Measurements from ENCODE around the gene RETREG1.
"Not testable (repeated sequence)": the region's sequence is repeated elsewhere in the genome, so short reads cannot be mapped to it uniquely, and the experiment has no call there.

The RETREG1 gene

GRCh38 chr5:16480821-16481538 lies 135.8 kb downstream of the RETREG1 start:
- no peak for DNase-seq

GRCh38 chr5:16480144-16480543 lies 136.7 kb downstream of the RETREG1 start:
- no peak for DNase-seq
- in situ Hi-C loops (cut with HindIII; ENCODE audit: low pct_ligation_motif_present, low pct_unique_long_range_greater_than_20kb, low sequenced_read_pairs), result no loop called here

More at GRCh38 chr5:16480821-16481538, 135.8 kb downstream of the RETREG1 start:
- in situ Hi-C loops (cut with HindIII; ENCODE audit: low pct_ligation_motif_present, low pct_unique_long_range_greater_than_20kb, low sequenced_read_pairs), result no loop called here

DNA sequence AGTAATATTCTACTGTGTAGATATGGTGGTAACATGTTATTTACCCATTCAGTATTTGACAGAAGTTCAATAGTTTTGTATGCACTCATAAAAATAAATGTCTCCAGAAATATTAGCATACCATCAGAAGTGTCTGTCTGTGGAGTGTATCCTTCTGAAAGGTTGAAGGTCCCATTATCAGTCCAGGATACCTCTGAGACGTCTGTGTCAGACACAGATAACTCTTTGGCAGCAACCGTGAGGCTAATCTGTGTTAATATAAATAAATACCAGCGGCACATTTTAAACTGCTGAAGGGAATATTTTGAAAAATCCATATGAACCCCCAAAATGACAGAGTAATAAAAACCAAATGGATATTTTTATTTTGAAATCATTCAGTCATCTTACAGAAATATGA lies 139.3 kb downstream of the RETREG1 start:
- in situ Hi-C loops (cut with HindIII; ENCODE audit: low pct_ligation_motif_present, low pct_unique_long_range_greater_than_20kb, low sequenced_read_pairs), result no loop called here

GRCh38 chr5:16476417-16476816 lies 140.4 kb downstream of the RETREG1 start:
- in situ Hi-C loops (cut with HindIII; ENCODE audit: low pct_ligation_motif_present, low pct_unique_long_range_greater_than_20kb, low sequenced_read_pairs); DNase-seq: not testable (repeated sequence)

More for the DNA sequence above, 139.3 kb downstream of the RETREG1 start:
- DNase-seq, result no peak

GRCh38 chr5:16471387-16471786 lies 145.4 kb downstream of the RETREG1 start:
- no peak for DNase-seq
- in situ Hi-C loops (cut with HindIII; ENCODE audit: low pct_ligation_motif_present, low pct_unique_long_range_greater_than_20kb, low sequenced_read_pairs), result no loop called here

GRCh38 chr5:16467363-16468219 lies 149.2 kb downstream of the RETREG1 start:
- peak; percentile 52 for DNase-seq
- in situ Hi-C loops (cut with HindIII; ENCODE audit: low pct_ligation_motif_present, low pct_unique_long_range_greater_than_20kb, low sequenced_read_pairs), result no loop called here

GRCh38 chr5:16465544-16466432 lies 151.0 kb downstream of the RETREG1 start, which contains the start of gene ZNF622:
Gene ZNF622 (minus strand): TSS chr5:16465800. CDS start chr5:16465665, 135 bp downstream.
- DNase-seq, result peak; percentile 86
- in situ Hi-C loops (cut with HindIII; ENCODE audit: low pct_ligation_motif_present, low pct_unique_long_range_greater_than_20kb, low sequenced_read_pairs), result no loop called here

DNA sequence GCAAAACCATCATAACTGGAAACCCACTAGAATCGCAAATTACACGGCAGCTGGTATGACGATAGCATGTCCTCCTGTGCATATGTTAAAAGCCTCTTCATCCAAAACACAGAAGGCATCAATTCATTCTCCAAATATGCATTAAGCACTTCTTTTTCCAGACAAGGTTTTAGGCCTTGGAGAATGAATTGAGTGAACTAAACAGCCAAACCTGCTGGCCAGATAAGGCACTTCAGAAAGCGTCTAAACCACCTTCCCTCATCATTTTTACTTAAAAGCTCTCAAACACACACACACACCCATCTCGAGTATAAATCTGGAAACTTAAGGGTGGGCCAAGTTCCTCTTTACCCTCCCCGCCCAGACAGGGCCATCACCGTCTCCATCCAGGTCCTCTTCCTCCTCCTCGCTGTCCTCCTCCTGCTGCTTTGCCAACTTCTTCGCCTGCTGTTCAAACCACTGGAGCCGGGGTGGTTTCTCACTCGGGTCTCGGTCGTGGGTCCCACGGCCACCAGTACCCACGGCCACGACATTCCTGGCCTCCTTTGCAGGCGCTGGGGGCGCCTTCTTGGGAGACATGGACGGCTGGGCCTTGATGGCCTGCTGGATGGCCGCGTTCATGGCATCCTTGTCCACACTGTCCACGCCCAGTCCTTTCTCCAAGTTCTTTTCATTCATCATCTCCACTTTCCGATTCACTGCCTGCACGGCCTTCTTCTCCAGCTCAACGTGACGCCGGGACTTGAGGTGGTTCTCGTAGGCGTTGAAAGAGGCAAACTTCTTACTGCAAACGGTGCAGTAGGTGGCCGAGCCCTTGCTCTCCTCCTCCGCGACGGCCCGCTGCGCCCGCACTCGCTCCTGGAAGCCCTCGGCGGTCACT lies 151.9 kb downstream of the RETREG1 start:
- in situ Hi-C loops (cut with HindIII; ENCODE audit: low pct_ligation_motif_present, low pct_unique_long_range_greater_than_20kb, low sequenced_read_pairs), result no loop called here
- DNase-seq, result peak; percentile 22

DNA sequence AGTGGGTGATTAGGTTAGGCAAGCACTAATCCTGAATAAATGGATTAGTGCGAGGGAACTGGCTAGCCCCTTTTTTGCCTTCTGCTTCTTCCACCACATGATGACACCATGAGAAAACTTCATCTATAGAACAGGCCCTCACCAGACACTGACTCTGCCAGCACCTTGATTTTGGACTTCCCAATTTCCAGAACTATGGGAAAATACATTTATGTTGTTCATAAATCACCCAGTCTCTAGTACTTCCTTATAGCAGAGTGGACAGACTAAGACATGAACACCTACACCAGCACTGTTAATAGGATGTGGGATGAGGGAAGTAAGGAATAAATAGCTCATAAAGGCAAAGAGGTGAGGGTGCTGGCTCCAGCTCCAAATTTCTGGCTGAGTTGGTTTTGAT lies 152.6 kb downstream of the RETREG1 start:
- in situ Hi-C loops (cut with HindIII; ENCODE audit: low pct_ligation_motif_present, low pct_unique_long_range_greater_than_20kb, low sequenced_read_pairs), result no loop called here

DNA sequence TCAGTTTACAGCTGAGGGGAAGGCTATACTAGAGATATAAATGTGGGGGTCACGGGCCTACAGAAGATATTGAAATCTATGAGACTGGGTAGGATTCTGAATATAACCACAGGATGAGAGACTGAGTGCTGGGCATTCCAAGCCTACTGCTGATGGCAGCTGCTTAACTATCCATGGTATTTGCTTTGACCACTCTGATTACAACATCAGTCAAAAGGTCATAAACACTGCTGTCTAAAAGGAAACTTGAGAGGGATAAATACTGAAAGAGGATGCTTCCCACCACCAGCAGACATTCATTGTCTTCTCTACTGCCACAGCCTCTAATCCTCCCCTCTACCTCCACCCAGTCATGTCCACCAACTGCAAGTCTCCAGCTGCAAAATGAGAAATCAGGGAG lies 155.0 kb downstream of the RETREG1 start:
- in situ Hi-C loops (cut with HindIII; ENCODE audit: low pct_ligation_motif_present, low pct_unique_long_range_greater_than_20kb, low sequenced_read_pairs), result no loop called here
- DNase-seq, result peak; percentile 63

More for the DNA sequence above, 152.6 kb downstream of the RETREG1 start:
- no peak for DNase-seq

- DNase-seq, result no peak
- in situ Hi-C loops (cut with HindIII; ENCODE audit: low pct_ligation_motif_present, low pct_unique_long_range_greater_than_20kb, low sequenced_read_pairs), result no loop called here
Observed at GRCh38 chr5:16461026-16461425, 155.8 kb downstream of the RETREG1 start.

GRCh38 chr5:16459451-16459850 lies 157.3 kb downstream of the RETREG1 start:
- in situ Hi-C loops (cut with HindIII; ENCODE audit: low pct_ligation_motif_present, low pct_unique_long_range_greater_than_20kb, low sequenced_read_pairs), result no loop called here
- no peak for DNase-seq

DNA sequence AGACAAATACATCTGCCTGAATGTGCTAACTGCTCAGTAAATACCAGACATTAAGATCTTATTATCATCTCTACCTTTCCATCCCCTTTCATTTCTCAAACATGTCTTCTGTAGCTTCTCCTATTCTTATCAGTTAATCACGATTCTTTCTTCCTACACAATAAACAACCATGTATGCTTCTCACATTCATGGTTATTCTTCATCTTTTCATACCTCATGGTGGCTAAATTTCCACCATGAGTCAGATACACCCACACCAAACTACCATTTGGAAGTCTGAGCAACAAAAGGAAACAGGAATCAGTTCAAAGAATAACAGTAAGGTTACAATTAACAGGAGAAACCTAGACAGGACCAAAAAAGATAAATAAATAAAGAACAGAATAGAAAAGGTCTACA lies 158.9 kb downstream of the RETREG1 start:
- no peak for DNase-seq
- in situ Hi-C loops (cut with HindIII; ENCODE audit: low pct_ligation_motif_present, low pct_unique_long_range_greater_than_20kb, low sequenced_read_pairs), result no loop called here

- no peak for DNase-seq
- in situ Hi-C loops (cut with HindIII; ENCODE audit: low pct_ligation_motif_present, low pct_unique_long_range_greater_than_20kb, low sequenced_read_pairs), result no loop called here
Observed at GRCh38 chr5:16457451-16457850, 159.3 kb downstream of the RETREG1 start.

GRCh38 chr5:16456103-16456832 lies 160.5 kb downstream of the RETREG1 start:
- DNase-seq, result peak; percentile 72
- in situ Hi-C loops (cut with HindIII; ENCODE audit: low pct_ligation_motif_present, low pct_unique_long_range_greater_than_20kb, low sequenced_read_pairs), result no loop called here

DNA sequence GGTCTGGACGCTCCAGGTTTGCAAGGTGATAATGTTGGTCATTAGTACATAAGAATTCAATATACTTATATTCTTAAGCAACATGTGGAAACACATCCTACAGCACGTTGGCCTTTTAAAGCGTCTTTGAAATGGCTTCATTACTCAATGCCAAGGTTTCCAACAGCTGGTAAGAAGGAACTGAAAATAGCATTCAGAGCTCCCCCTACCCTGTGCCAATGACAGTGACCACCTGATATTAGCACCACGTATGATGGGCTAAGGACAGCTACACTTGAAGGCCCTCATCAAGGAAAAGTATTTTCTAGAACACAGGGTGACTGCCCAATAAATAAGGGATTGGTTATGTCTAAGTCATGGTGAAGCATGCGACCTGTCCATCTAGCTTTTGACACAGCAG lies 161.1 kb downstream of the RETREG1 start:
- in situ Hi-C loops (cut with HindIII; ENCODE audit: low pct_ligation_motif_present, low pct_unique_long_range_greater_than_20kb, low sequenced_read_pairs), result no loop called here
- no peak for DNase-seq

GRCh38 chr5:16454686-16455085 lies 162.1 kb downstream of the RETREG1 start:
- no peak for DNase-seq
- in situ Hi-C loops (cut with HindIII; ENCODE audit: low pct_ligation_motif_present, low pct_unique_long_range_greater_than_20kb, low sequenced_read_pairs), result no loop called here

Data from ACHN (cell line).